Measurements from ENCODE around the gene SIRT2. TPM values are rescaled to one million over a fixed set of nuclear protein-coding genes. Genes with fewer than 3 reads are reported as not detected.

The SIRT2 gene
- total RNA-seq, 3 donors from 2014 or later = 61.8 to 92.3 (median 88.2) TPM

DNA sequence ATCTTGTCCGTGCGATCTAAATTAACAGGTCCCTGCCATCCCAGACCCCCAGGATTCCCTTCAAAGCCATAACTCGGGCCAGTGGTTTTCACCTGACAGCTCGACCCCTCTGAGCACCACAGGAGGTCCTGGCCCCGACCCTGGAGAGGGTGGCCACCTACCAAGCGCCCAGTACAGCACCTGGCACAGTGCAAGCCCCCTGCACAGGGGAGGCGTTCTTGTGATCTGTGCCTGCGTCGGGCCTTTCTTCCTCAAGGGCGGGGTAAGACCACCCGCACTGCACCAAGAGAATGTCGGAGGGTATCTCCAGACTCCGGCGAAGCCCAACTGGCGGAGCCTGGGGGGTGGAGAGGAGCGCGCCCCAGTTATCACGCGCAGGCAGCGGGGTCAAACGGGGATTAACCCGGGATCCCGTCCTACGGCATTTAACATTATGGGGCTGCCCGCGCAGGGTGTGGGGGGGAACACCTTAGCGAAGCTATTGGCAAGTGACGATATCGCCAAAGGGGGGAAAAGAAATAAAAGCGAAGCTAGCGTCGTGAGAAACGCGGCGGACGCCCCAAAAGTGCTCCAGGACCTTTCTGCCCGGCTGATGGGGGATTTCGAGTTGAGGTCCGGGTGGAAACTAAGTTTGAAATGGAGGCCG lies 48.3 kb downstream of the SIRT2 start:
- Histone ChIP-seq H3K36me3 (peaks cover 2% of the 10 kb centered on the region), H3K27me3 (no peaks in the 10 kb centered on the region), H3K9me3 (no peaks in the 10 kb centered on the region), H3K4me1 (peaks cover 0 to 16% of the 10 kb centered on the region in 2 donors), H3K27ac (peak overlapping the region; percentile 100), H3K4me3 (peak overlapping the region; percentile 73 to 96 (median 84))
- no peak for TF ChIP-seq POLR2AphosphoS5 (IDR thresholded peaks at IDR 0.05)
- TF ChIP-seq POLR2A (IDR thresholded peaks at IDR 0.05) = no peak
- TF ChIP-seq, protein P1, sequence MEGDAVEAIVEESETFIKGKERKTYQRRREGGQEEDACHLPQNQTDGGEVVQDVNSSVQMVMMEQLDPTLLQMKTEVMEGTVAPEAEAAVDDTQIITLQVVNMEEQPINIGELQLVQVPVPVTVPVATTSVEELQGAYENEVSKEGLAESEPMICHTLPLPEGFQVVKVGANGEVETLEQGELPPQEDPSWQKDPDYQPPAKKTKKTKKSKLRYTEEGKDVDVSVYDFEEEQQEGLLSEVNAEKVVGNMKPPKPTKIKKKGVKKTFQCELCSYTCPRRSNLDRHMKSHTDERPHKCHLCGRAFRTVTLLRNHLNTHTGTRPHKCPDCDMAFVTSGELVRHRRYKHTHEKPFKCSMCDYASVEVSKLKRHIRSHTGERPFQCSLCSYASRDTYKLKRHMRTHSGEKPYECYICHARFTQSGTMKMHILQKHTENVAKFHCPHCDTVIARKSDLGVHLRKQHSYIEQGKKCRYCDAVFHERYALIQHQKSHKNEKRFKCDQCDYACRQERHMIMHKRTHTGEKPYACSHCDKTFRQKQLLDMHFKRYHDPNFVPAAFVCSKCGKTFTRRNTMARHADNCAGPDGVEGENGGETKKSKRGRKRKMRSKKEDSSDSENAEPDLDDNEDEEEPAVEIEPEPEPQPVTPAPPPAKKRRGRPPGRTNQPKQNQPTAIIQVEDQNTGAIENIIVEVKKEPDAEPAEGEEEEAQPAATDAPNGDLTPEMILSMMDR (IDR thresholded peaks at IDR 0.05) = peak in 1 of 3 donors; percentile 6
- no peak for DNase-seq (ENCODE audit: low spot score in 2 of 2)
- intact Hi-C loops (cut with DNase I; ENCODE audit: low total_unique reads) = no loop called here

GRCh38 chr19:38850436-38850975 lies 48.9 kb downstream of the SIRT2 start:
- H3K9me3 ChIP-seq = no peaks in the 10 kb centered on the region
- no peaks in the 10 kb centered on the region for H3K27me3 ChIP-seq
- intact Hi-C loops (cut with DNase I; ENCODE audit: low total_unique reads) = no loop called here
- peaks cover 8% of the 10 kb centered on the region for H3K36me3 ChIP-seq
- H3K4me1 ChIP-seq = peaks cover 0 to 16% of the 10 kb centered on the region in 2 donors
- H3K4me3 ChIP-seq = peak overlapping the region; percentile 73 to 96 (median 84)
- TF ChIP-seq POLR2AphosphoS5 (IDR thresholded peaks at IDR 0.05) (peak; percentile 57 to 92 (median 65)), POLR2A (IDR thresholded peaks at IDR 0.05) (peak; percentile 88)
- TF ChIP-seq, protein P1 (IDR thresholded peaks at IDR 0.05) = peak; percentile 58 to 75 (median 65)
- peak in 1 of 2 donors; percentile 100 for DNase-seq (ENCODE audit: low spot score in 2 of 2)
- peak overlapping the region; percentile 100 for H3K27ac ChIP-seq

- TF ChIP-seq POLR2AphosphoS5 (IDR thresholded peaks at IDR 0.05) (peak; percentile 95 to 99 (median 97)), POLR2A (IDR thresholded peaks at IDR 0.05) (peak; percentile 89)
- TF ChIP-seq, protein P1 (IDR thresholded peaks at IDR 0.05) = peak; percentile 43 to 58 (median 48)
- intact Hi-C loops (cut with DNase I; ENCODE audit: low total_unique reads) = loop anchor here (5.0 kb wide), 1 partner anchor 203 kb away; the partner anchor contains the start of gene ACTN4
- Histone ChIP-seq H3K4me3 (peak within 1 kb of the TSS; percentile 85 to 98 (median 96)), H3K4me1 (peaks cover 0 to 16% of the 10 kb centered on the region in 2 donors), H3K9me3 (no peaks in the 10 kb centered on the region), H3K27ac (peak within 1 kb of the TSS; percentile 100), H3K27me3 (no peaks in the 10 kb centered on the region), H3K36me3 (peaks cover 11% of the 10 kb centered on the region)
- DNase-seq (ENCODE audit: low spot score in 2 of 2) = peak; percentile 100
These were observed 49.5 kb downstream of the SIRT2 start, which contains the start of gene HNRNPL for GRCh38 chr19:38849860-38850435. HNRNPL (minus strand) TSS chr19:38849986; CDS start chr19:38849966, 20 bp downstream.

DNA sequence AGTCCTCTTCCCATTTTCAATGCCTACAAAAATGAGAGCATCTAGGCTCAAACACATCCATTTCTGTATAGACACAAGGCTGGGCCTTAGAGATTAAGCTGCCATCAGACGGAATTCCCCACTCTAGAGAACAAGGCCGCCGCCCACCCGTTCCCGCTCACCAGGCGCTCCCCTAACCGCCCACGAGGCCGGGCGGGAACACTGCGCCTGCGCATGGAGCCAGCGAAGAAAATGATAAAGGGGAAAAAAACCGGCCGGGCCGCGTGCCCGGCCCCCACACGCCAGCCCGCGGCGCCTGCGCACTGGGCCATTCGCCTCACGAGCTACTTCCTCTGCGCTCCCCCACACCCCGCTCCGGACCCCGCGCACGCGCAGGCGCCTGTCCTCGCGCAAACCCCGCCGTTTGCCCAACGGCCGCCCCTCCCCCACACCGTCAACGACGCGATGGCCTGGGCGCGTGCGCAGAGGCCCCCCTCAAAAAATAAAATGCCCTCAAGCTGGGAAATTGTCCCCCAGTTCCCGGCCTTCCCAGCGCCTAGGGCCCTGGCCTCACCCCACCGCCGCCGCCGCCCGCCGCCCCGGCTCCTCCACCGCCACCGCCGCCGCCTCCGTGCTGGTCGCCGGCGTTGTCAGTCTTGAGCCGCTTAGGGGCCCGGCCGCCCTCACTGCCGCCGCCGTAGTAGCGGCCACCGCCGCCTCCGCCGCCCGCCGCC lies 50.1 kb downstream of the SIRT2 start:
- TF ChIP-seq POLR2AphosphoS5 (IDR thresholded peaks at IDR 0.05) (peak in 1 of 3 donors; percentile 61), POLR2A (IDR thresholded peaks at IDR 0.05) (no peak)
- H3K27me3 ChIP-seq = no peaks in the 10 kb centered on the region
- peaks cover 0 to 16% of the 10 kb centered on the region in 2 donors for H3K4me1 ChIP-seq
- H3K36me3 ChIP-seq = peaks cover 11% of the 10 kb centered on the region
- peak overlapping the region; percentile 100 for H3K27ac ChIP-seq
- peak overlapping the region; percentile 84 to 98 (median 85) for H3K4me3 ChIP-seq
- no peaks in the 10 kb centered on the region for H3K9me3 ChIP-seq
- intact Hi-C loops (cut with DNase I; ENCODE audit: low total_unique reads) = loop anchor here (5.0 kb wide), 1 partner anchor 202 kb away; the partner anchor contains the start of gene ACTN4
- peak; percentile 93 to 95 for DNase-seq (ENCODE audit: low spot score in 2 of 2)

All from breast epithelium (tissue), 4 donors.